ENCODE data around the gene PSME1. TPM values are rescaled to one million over a fixed set of nuclear protein-coding genes. Genes with fewer than 3 reads are reported as not detected.

PSME1 gene
- total RNA-seq, 1 donor from 2014 or later = 32.7 TPM

DNA sequence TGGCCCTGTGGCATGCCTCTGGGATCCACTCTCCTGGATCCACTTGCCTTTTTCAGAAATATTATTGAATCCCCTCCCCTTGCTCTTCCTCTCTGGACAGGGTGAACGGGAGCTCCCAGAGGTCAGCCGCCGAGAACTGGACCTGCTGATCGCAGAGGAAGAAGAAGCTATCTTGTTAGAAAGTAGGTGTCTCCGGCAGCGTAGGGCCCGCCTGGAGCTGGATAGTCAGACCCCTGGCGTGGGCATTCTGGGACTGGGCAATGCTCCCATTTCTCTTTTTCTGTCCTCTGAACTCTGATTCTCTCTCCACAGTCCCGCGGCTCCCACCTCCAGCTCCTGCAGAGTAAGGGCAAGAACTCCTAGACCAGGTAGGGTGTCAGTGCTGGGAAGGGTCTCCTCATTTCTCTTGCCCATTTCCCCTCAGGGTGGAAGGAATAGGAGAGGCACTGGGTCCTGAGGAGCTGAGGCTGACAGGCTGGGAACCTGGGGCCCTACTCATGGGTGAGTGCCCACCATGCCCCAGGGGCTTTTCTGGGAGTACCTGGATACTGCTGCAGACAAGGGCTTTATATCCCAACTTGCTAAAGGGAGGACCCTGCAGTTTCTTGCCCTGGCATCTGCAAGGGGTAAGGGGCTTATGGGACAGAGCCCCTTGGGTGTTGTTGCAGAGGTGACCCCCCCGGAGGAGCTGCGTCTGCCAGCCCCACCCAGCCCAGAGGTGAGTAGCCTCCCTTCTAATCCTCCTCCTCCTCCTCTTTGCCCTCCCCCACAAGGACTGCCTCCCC, 41.2 kb downstream of the PSME1 start:
- Histone ChIP-seq H4K20me1 (ENCODE audit: low read depth) (peaks cover 22% of the 10 kb centered on the region), H3K4me1 (peaks cover 5% of the 10 kb centered on the region), H3K27ac (no peak overlapping the region), H2AFZ (replicated peaks) (no peak overlapping the region), H3K9me3 (ENCODE audit: low read depth) (no peaks in the 10 kb centered on the region), H3K79me2 (ENCODE audit: low read depth) (peaks cover 13% of the 10 kb centered on the region), H3K9ac (peak overlapping the region; percentile 13), H3K4me2 (no peak overlapping the region), H3K4me3 (no peak overlapping the region), H3K36me3 (no peaks in the 10 kb centered on the region), H3K27me3 (no peaks in the 10 kb centered on the region), H3F3A (ENCODE audit: low read depth) (peaks cover 10% of the 10 kb centered on the region)
- no peak for TF ChIP-seq EZH2phosphoT487 (IDR thresholded peaks at IDR 0.05)
- TF ChIP-seq CTCF (IDR thresholded peaks at IDR 0.05) = no peak
- no peak for TF ChIP-seq EZH2 (IDR thresholded peaks at IDR 0.05)
- Mint-ChIP-seq H3K36me3 (peaks cover 11% of the 10 kb centered on the region), H3K27ac (peak overlapping the region; percentile 37), H3K4me1 (peaks cover 4% of the 10 kb centered on the region), H3K9me3 (peaks cover 3% of the 10 kb centered on the region), H3K4me3 (no peak overlapping the region), H3K27me3 (ENCODE audit: insufficient read depth, low read depth) (no peaks in the 10 kb centered on the region)
- DNase-seq (ENCODE audit: low spot score) = no peak

DNA sequence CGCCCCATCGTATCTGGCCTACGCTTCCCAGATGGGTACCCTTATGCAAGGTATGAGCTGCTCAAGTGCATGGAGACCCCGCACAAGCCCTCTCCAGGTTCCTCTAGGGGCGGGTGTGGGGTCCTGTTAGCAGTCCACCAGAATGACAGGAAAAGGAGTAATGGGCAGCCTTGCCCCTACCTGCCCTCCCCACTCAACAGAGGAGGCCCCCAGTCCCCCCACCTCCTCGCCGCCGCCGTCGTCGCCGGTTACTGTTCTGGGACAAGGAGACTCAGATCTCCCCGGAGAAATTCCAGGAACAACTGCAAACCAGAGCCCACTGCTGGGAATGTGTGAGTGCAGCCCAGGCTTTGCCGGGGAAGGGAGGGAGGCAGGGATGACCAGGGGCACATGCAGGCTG, 41.9 kb downstream of the PSME1 start:
- H3K27me3 Mint-ChIP-seq (ENCODE audit: insufficient read depth, low read depth) = no peaks in the 10 kb centered on the region
- H3K27ac Mint-ChIP-seq = no peak overlapping the region
- H3K27me3 ChIP-seq = no peaks in the 10 kb centered on the region
- H3K36me3 ChIP-seq = no peaks in the 10 kb centered on the region
- peaks cover 7% of the 10 kb centered on the region for H3F3A ChIP-seq (ENCODE audit: low read depth)
- no peak overlapping the region for H3K27ac ChIP-seq
- peaks cover 3% of the 10 kb centered on the region for H3K4me1 Mint-ChIP-seq
- H3K36me3 Mint-ChIP-seq = peaks cover 15% of the 10 kb centered on the region
- H4K20me1 ChIP-seq (ENCODE audit: low read depth) = peaks cover 21% of the 10 kb centered on the region
- H2AFZ ChIP-seq (replicated peaks) = no peak overlapping the region
- no peak overlapping the region for H3K4me2 ChIP-seq
- DNase-seq (ENCODE audit: low spot score) = no peak
- no peaks in the 10 kb centered on the region for H3K9me3 ChIP-seq (ENCODE audit: low read depth)
- H3K4me3 ChIP-seq = no peak overlapping the region
- no peak overlapping the region for H3K4me3 Mint-ChIP-seq
- H3K4me1 ChIP-seq = peaks cover 4% of the 10 kb centered on the region
- TF ChIP-seq EZH2 (IDR thresholded peaks at IDR 0.05) = no peak
- TF ChIP-seq EZH2phosphoT487 (IDR thresholded peaks at IDR 0.05) = no peak
- TF ChIP-seq CTCF (IDR thresholded peaks at IDR 0.05) = no peak
- peaks cover 7% of the 10 kb centered on the region for H3K79me2 ChIP-seq (ENCODE audit: low read depth)
- H3K9me3 Mint-ChIP-seq = peaks cover 2% of the 10 kb centered on the region
- H3K9ac ChIP-seq = no peak overlapping the region

DNA sequence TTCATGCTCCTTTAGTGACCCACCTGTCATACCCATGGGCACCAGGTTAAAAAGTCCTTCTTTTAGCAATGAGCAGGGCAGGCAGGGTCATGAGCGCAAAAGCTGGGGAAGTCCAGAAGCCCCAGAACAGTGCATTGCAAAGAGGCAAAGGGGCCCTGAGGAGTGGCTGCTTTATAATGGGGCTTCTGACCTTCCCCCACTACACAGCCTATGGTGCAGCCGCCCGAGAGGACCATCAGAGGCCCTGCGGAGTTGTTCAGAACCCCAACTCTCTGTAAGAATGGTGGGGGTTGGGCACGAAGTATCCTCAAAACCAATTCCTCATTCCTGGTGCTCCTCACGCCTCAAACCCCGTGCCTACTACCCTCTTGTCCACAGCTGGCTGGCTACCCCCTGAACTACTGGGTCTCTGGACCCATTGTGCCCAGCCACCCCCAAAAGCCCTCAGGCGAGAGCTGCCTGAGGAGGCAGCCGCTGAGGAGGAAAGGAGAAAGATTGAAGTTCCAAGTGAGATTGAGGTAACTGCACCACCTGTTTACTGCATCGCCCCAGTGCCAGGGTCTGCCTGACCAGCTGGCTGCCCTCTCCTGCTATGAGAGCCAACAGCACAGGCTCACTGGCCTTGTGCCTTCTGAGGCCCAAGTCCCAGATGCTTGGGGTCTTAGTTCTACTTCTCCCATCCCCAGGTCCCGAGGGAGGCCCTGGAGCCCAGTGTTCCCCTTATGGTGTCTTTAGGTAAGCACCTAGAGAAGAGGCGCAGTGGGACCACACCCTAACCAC, 42.6 kb downstream of the PSME1 start:
- peaks cover 2% of the 10 kb centered on the region for H3K27me3 Mint-ChIP-seq (ENCODE audit: insufficient read depth, low read depth)
- Histone ChIP-seq H3K79me2 (ENCODE audit: low read depth) (no peaks in the 10 kb centered on the region), H3K27ac (no peak overlapping the region), H3K27me3 (no peaks in the 10 kb centered on the region), H4K20me1 (ENCODE audit: low read depth) (peaks cover 14% of the 10 kb centered on the region), H2AFZ (replicated peaks) (no peak overlapping the region), H3K9me3 (ENCODE audit: low read depth) (no peaks in the 10 kb centered on the region), H3K4me3 (no peak overlapping the region), H3K36me3 (no peaks in the 10 kb centered on the region), H3F3A (ENCODE audit: low read depth) (peaks cover 7% of the 10 kb centered on the region), H3K4me2 (no peak overlapping the region), H3K9ac (no peak overlapping the region), H3K4me1 (no peaks in the 10 kb centered on the region)
- peaks cover 3% of the 10 kb centered on the region for H3K4me1 Mint-ChIP-seq
- no peak for TF ChIP-seq EZH2phosphoT487 (IDR thresholded peaks at IDR 0.05)
- H3K36me3 Mint-ChIP-seq = peaks cover 18% of the 10 kb centered on the region
- no peak overlapping the region for H3K4me3 Mint-ChIP-seq
- H3K27ac Mint-ChIP-seq = no peak overlapping the region
- DNase-seq (ENCODE audit: low spot score) = no peak
- H3K9me3 Mint-ChIP-seq = no peaks in the 10 kb centered on the region
